Stimulated activated CD8-positive, alpha-beta memory T cell treated with anti-CD3 and anti-CD28 coated beads, Interleukin-2, amount 100 ng/mL, for 1 hour (primary cell): ENCODE data around the gene HNRNPA3.
"Not testable (repeated sequence)": the region's sequence is repeated elsewhere in the genome, so short reads cannot be mapped to it uniquely, and the experiment has no call there.

ENCODE experiments used
- DNase-seq, 2 donors: peaks; one replicate each; pipeline ENCODE4 v3.0.0-alpha.2; 2020; ENCODE audit warnings: low read depth in 2 of 2

The HNRNPA3 gene

GRCh38 chr2:177212106-177212890 lies at the start of gene HNRNPA3:
TSS of gene HNRNPA3 (plus strand) at chr2:177212794. CDS start at chr2:177212800, 6 bp downstream.
- peak; percentile 99 for DNase-seq

- no peak for DNase-seq
These were observed 48.5 kb upstream of the HNRNPA3 start for GRCh38 chr2:177164131-177164530.

- peak; percentile 55 to 67 for DNase-seq
These were observed 48.0 kb upstream of the HNRNPA3 start for GRCh38 chr2:177164584-177165052.

- no peak for DNase-seq
These were observed 47.5 kb upstream of the HNRNPA3 start for GRCh38 chr2:177165061-177165583.

GRCh38 chr2:177165721-177166711 lies 46.6 kb upstream of the HNRNPA3 start:
- no peak for DNase-seq

GRCh38 chr2:177169810-177170514 lies 42.6 kb upstream of the HNRNPA3 start:
- no peak for DNase-seq

GRCh38 chr2:177171418-177171865 lies 41.2 kb upstream of the HNRNPA3 start:
- no peak for DNase-seq

DNA sequence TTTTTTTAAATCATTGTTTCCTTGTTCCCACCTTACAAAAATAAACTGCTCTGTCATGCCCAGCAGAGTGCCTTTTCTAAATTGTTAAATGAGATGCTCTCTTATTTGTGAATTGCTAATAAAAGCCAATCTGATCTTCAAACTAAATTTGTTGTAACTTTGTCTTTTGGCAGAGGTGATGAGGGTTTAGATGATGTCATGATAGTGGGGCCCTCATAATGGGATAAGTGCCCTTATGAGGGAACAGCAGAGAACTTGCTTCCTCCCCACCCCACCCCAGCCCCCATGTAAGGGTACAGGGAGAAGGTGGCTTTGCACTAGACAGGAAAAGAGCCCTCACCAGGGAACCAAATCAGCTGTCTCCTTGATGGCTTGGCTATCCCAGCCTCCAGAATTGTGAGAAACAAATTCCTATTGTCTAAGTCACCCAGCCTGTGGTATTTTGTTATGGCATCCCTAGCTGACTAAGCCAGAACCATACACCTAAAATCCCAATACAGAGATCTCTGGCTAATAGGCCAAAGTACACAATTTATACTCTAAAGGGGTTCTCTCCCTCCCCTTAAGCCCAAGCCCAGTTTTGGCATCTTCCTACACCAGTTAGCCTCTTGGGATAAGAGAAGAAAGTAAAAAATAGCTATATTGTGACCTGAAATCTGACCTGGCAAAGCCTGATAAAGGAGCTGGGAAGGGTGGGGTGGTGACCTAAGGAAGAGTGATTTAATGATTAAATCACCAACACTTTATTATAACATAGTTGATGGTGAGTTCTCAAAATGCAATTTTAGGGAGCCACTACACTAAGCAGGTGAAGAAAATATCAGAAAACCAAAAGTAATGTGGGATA lies 40.3 kb upstream of the HNRNPA3 start:
- DNase-seq, result no peak

DNA sequence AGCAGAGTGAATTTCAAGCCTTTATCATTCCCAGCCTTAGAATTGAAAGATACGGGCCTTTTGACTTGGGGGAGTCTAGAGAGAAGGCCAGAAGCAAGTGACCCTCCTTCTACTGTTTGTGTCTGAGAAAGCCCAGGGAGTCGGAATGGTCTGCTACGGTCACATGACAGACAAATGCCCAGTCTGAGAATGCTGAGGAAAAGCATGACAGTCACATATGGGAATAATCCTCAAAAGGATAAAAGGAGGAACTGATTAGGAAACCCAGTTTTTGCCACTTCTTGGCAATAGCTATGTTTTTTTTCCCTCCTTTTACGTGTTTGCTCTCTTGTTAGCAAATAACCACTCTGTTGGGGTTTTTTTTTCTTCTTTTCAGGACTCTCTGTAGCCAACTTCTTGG lies 38.1 kb upstream of the HNRNPA3 start:
- no peak for DNase-seq

GRCh38 chr2:177175917-177176668 lies 36.5 kb upstream of the HNRNPA3 start:
- no peak for DNase-seq

GRCh38 chr2:177178797-177179196 lies 33.8 kb upstream of the HNRNPA3 start:
- no peak for DNase-seq

DNA sequence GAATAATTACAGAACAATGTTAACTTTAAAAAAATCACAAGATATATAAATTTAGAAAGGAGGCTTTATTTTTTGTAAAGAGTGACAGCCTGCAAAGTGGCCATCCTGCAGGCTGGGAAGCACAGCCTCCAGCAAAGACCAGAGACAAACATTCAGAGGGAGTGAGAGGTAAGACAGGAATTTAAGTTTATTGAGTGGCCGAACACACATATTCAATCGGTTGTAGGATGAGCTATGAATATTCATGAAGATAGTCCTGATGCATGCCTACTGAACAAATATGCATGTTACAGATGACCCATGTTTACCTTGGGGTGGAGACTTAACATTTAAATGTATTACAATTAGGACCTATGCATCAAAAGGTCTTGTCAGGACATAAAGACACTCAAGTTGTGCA lies 33.4 kb upstream of the HNRNPA3 start:
- DNase-seq, result no peak

GRCh38 chr2:177179671-177180070 lies 32.9 kb upstream of the HNRNPA3 start:
- DNase-seq, result not testable (repeated sequence)

DNA sequence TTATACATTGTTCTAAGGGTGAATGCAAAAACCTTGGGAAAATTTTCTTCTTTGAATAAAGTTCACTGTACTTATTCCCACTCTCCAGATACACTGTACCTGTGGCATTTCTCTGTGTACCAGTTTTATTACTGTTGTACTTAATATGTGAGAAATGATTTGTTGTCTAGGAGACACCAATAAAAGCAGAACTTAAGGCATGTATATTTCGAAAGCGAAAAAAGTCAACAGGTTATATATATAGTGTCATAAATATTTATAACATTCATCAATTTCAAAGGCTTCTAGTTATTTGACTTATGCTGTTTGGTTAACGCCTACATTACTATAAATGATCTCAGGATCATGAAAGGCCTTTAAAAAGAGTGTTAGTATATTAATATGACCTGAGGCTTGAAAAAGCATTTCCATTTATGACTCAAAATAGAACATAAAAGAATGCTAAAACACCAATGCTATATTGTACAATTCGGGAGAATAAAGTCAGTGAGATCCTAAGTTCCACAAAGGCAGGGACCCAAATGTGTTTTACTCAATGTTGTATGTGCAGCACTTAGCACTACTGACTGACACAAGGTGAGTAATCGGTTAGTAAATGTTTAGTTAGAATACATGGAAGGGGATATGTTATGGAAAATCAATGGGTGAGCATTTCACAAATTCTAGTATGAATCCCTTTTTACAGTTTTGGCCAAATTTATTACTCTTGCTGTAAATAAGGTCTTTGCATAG lies 32.2 kb upstream of the HNRNPA3 start:
- DNase-seq, result no peak

DNA sequence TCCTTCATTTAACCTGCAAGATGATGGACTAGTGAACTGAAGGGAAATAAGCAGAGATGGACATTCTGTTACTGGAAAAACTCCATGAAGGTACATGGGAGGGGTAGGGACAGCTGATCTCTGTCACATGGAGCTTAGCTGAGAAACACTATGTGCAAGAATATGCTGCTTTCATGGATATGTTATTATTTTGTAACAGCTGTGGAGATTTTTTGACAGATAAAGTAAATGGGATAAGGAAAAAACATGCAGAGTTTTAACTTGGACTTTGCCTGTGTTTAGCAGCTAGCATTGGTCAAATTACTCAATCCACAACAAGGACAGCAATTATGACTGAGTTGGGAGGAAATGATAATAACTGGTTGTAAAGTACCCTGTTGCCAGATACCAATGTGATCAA lies 28.7 kb upstream of the HNRNPA3 start:
- DNase-seq, result no peak

GRCh38 chr2:177184606-177185005 lies 28.0 kb upstream of the HNRNPA3 start:
- DNase-seq, result no peak

DNA sequence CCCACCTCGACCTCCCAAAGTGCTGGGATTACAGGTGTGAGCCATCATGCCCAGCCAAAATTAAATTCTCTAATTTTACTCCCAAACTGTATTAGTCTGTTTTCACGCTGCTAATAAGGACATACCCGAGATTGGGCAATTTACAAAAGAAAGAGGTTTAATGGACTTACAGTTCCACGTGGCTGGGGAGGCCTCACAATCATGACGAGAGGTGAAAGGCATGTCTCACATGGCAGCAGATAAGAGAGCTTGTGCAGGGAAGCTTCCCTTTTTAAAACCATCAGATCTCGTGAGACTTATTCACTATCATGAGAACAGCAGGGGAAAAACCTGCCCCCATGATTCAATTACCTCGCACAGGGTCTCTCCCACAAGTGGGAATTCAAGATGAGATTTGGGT lies 26.6 kb upstream of the HNRNPA3 start:
- not testable (repeated sequence) for DNase-seq

DNA sequence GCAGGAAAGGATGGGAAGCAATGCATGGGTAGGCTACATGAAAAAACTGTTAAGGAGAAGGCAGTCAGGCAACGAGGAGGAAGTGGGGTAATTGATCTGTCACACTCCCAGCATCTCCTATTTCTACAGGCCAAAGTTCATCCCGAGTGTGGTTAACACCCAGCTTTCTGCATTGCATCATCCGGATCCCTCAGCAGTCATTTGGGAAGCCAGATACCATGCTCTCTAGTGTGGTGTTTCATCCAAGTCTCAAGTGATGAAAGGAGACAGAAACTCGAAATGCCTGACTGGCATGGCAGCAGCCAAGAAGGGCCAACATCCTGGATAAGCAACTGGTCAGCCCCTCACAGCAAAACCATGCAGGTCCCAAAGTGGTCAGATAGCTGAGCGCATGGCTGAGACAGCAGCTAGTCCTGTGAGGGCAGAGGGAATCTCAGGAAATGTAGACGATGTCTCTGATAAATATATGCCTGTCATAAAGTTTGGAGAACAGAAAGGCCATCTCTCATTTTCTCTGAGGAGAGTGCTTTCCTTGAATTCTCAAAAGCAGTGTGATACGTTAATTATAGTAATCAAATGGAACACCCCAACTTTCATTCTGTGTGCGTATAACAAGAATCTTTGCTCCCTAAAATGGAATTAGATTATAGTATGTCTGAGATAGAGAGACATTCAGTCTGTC lies 24.8 kb upstream of the HNRNPA3 start:
- DNase-seq, result no peak
